Spinal cord (tissue), 10 donors: ENCODE measurements around the gene RFC2. TPM values are rescaled to one million over a fixed set of nuclear protein-coding genes. Genes with fewer than 3 reads are reported as not detected.

Experiments used
- DNase-seq, 6 donors: peaks; one replicate each; pipeline versions ENCODE4 v3.0.0 to v3.0.0-alpha.2; 2013 to 2015; ENCODE audit warnings: low spot score in 6 of 6, low read depth in 4 of 6
- H3K27ac ChIP-seq: one replicate; pipeline ENCODE4 v1.5.1; 2013; ENCODE audit warnings: low read depth, low read length, control low read depth
- H3K27me3 ChIP-seq: one replicate; pipeline ENCODE4 v1.6.1; 2013; ENCODE audit warnings: low read length; ENCODE audit not compliant: control insufficient read depth, insufficient read depth
- H3K36me3 ChIP-seq: one replicate; pipeline ENCODE4 v1.6.1; 2013; ENCODE audit warnings: low read length; ENCODE audit not compliant: control insufficient read depth, insufficient read depth
- H3K4me1 ChIP-seq: one replicate; pipeline ENCODE4 v1.6.1; 2013; ENCODE audit warnings: low read length; ENCODE audit not compliant: control insufficient read depth, insufficient read depth
- H3K4me3 ChIP-seq: one replicate; pipeline ENCODE4 v1.5.1; 2013; ENCODE audit warnings: low read depth, low read length, control low read depth
- H3K9me3 ChIP-seq: one replicate; pipeline ENCODE4 v1.6.1; 2013; ENCODE audit warnings: low read length; ENCODE audit not compliant: control insufficient read depth, insufficient read depth
- WGBS: methylation state at CpG from one replicate; pipeline ENCODE4 v1.1.5; 2013; ENCODE audit warnings: missing lambda C conversion rate; ENCODE audit not compliant: insufficient coverage; 5-methylcytosine and 5-hydroxymethylcytosine counted together
- polyA plus RNA-seq, 2 donors: library from polyadenylated mRNA; unstranded; fragments of 120-200 nt; gene quantifications; one replicate each; pipeline ENCODE4 v1.2.1, GENCODE V29; 2013; ENCODE audit not compliant: insufficient read length in 2 of 2
- total RNA-seq, 2 donors: library from RNA; depleted of rRNA in 1 of 2; stranded (reverse); fragments of 120-200 nt in 1 of 2; fragments of >200 nt in 1 of 2; gene quantifications; one replicate each; pipeline versions ENCODE4 v1.2.3 to v1.2.4, GENCODE V29; 2013 to 2014
- donor health status: healthy.

RFC2 gene
- total and polyA plus RNA-seq, 4 donors = 17.9 to 43.6 (median 34.5) TPM

DNA sequence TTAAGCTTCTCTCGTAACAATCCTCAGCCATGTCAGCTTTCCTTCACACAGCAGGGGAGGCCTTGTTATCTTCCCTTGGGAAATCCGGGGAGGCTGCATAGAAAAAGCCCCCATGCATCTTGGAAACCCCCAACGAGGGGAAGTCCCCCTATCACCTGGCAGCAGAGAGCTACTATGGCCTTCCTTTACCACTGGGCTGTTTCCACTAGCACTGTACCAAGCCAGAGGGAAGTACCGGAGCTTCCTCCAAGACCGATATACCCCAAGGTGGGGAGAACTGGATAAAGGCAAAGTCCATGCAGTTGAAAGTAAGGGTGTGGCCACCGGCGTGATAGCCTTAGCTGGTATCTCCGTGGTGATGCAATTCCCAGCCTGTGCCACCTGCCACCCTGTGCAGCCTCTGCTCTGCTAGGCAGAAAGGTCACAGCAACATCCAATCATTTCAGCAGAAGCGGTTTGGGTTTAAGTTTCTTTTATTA, 30.6 kb upstream of the RFC2 start:
- WGBS = 49% methylated on average over 7 of the region's 9 CpGs
- H3K4me1 ChIP-seq = peaks cover 17% of the 10 kb centered on the region
- no peak overlapping the region for H3K4me3 ChIP-seq
- no peak for DNase-seq
- H3K27me3 ChIP-seq = no peaks in the 10 kb centered on the region
- no peak overlapping the region for H3K27ac ChIP-seq
- no peaks in the 10 kb centered on the region for H3K9me3 ChIP-seq
- no peaks in the 10 kb centered on the region for H3K36me3 ChIP-seq

DNA sequence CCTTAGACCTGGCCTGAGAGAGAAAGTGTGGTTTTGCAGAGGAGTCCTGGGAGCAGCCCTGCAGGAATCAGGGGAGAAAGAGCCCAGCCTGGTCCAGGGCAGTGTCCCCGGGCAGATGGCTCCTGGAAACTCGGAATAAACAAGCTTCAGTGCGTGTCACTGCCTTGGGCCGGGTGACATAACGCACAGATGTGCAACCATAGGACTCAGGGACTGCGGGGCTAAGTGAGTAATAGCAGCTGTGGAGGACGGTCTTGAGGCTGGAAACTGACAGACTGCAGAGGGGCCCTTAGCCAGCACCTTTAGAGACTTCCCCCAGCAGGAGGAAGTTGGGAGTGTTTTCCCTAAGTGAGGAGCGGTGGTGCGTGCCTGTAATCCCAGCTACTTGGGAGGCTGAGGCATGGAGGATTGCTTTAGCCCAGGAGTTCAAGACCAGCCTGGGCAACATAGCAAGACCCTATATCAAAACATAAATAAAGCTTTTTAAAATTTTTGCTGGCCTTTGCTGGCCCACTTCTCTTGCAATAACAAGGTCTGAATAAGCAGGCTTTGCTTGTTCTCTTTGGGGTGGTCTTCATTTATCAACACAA, 29.8 kb upstream of the RFC2 start:
- DNase-seq = no peak
- Histone ChIP-seq H3K36me3 (no peaks in the 10 kb centered on the region), H3K27me3 (no peaks in the 10 kb centered on the region), H3K27ac (no peak overlapping the region), H3K9me3 (no peaks in the 10 kb centered on the region), H3K4me1 (peaks cover 23% of the 10 kb centered on the region), H3K4me3 (no peak overlapping the region)
- 74% methylated on average over 6 of the region's 9 CpGs for WGBS

- Histone ChIP-seq H3K36me3 (no peaks in the 10 kb centered on the region), H3K27me3 (no peaks in the 10 kb centered on the region), H3K9me3 (no peaks in the 10 kb centered on the region), H3K27ac (no peak overlapping the region), H3K4me1 (peaks cover 14% of the 10 kb centered on the region), H3K4me3 (no peak overlapping the region)
- WGBS = 50% methylated on average over 11 of the region's 14 CpGs
- DNase-seq = no peak
Measured at GRCh38 chr7:74282748-74283459, 28.7 kb upstream of the RFC2 start.

GRCh38 chr7:74280985-74281384, 26.8 kb upstream of the RFC2 start:
- Histone ChIP-seq H3K27me3 (no peaks in the 10 kb centered on the region), H3K36me3 (no peaks in the 10 kb centered on the region), H3K4me3 (no peak overlapping the region), H3K4me1 (peaks cover 12% of the 10 kb centered on the region), H3K27ac (no peak overlapping the region), H3K9me3 (no peaks in the 10 kb centered on the region)
- 86% methylated on average over 8 of the region's 8 CpGs for WGBS
- DNase-seq = no peak

- no peak overlapping the region for H3K27ac ChIP-seq
- H3K36me3 ChIP-seq = no peaks in the 10 kb centered on the region
- no peaks in the 10 kb centered on the region for H3K27me3 ChIP-seq
- 90% methylated on average over 1 of the region's 4 CpGs for WGBS
- no peaks in the 10 kb centered on the region for H3K9me3 ChIP-seq
- H3K4me3 ChIP-seq = no peak overlapping the region
- no peak for DNase-seq
- H3K4me1 ChIP-seq = peaks cover 11% of the 10 kb centered on the region
Measured at GRCh38 chr7:74277636-74278035, 23.4 kb upstream of the RFC2 start.

- 39% methylated on average over 4 of the region's 6 CpGs for WGBS
- Histone ChIP-seq H3K27ac (no peak overlapping the region), H3K4me3 (no peak overlapping the region), H3K4me1 (peaks cover 15% of the 10 kb centered on the region), H3K27me3 (no peaks in the 10 kb centered on the region), H3K9me3 (no peaks in the 10 kb centered on the region), H3K36me3 (no peaks in the 10 kb centered on the region)
- no peak for DNase-seq
Measured at GRCh38 chr7:74275401-74275881, 21.2 kb upstream of the RFC2 start.

DNA sequence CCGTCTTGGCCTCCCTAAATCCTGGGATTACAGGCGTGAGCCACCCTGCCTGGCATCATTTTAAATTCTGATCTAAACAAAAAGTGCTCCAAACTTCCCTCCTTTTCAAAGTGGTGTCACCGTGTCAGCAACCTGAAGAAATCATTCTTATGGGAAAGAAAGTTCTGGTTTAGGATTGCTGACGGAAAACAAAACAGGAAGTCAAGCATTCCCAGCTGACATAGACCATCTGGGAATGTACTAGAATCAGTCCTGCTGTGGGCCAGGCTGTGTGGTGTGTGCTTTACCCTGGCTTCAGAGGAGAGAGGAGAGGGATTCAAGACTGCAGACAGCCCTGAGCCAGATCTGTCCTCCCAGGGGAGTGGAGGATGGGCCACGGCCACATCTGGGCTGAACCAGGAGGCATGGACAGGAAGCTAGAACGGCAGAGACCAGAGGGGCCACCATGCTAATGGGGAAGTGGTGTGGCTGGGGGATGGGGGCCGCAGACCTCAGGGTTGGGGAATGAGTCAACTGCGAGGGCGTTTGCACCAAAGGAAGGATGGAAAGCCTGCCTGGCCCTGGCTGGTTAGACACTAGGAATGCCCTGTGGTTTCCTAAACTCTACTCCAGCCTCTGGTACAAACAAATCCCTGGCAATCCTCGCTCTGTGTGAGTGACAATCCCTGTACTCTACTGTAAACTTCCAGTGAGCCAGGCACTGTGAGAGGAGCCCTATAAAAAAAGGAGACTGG, 18.3 kb upstream of the RFC2 start:
- H3K4me3 ChIP-seq = no peak overlapping the region
- DNase-seq = peak in 1 of 6 donors; percentile 52
- no peaks in the 10 kb centered on the region for H3K9me3 ChIP-seq
- H3K27ac ChIP-seq = peak overlapping the region; percentile 64
- no peaks in the 10 kb centered on the region for H3K36me3 ChIP-seq
- H3K27me3 ChIP-seq = no peaks in the 10 kb centered on the region
- H3K4me1 ChIP-seq = peaks cover 13% of the 10 kb centered on the region
- 45% methylated on average over 5 of the region's 10 CpGs for WGBS

GRCh38 chr7:74271742-74272141, 17.5 kb upstream of the RFC2 start:
- Histone ChIP-seq H3K4me3 (no peak overlapping the region), H3K27me3 (no peaks in the 10 kb centered on the region), H3K4me1 (peaks cover 13% of the 10 kb centered on the region), H3K9me3 (no peaks in the 10 kb centered on the region), H3K36me3 (no peaks in the 10 kb centered on the region), H3K27ac (peak overlapping the region; percentile 64)
- DNase-seq = no peak
- WGBS = 70% methylated on average over 2 of the region's 6 CpGs

- Histone ChIP-seq H3K9me3 (no peaks in the 10 kb centered on the region), H3K36me3 (no peaks in the 10 kb centered on the region), H3K4me1 (peaks cover 13% of the 10 kb centered on the region), H3K4me3 (peak overlapping the region; percentile 59), H3K27ac (no peak overlapping the region), H3K27me3 (no peaks in the 10 kb centered on the region)
- DNase-seq = peak in 4 of 6 donors; percentile 71 to 97 (median 88)
- WGBS = 0% methylated on average over 8 of the region's 17 CpGs
Measured at GRCh38 chr7:74269757-74270277, 15.6 kb upstream of the RFC2 start.
